ENCODE measurements around the gene GPC6. TPM values are rescaled to one million over a fixed set of nuclear protein-coding genes. Genes with fewer than 3 reads are reported as not detected.
A peak's percentile ranks its signal among the peaks of the same experiment; 100 is the strongest.

The GPC6 gene
- total RNA-seq, 6 donors from 2014 or later: 1.3 to 7.3 (median 3.4) TPM

DNA sequence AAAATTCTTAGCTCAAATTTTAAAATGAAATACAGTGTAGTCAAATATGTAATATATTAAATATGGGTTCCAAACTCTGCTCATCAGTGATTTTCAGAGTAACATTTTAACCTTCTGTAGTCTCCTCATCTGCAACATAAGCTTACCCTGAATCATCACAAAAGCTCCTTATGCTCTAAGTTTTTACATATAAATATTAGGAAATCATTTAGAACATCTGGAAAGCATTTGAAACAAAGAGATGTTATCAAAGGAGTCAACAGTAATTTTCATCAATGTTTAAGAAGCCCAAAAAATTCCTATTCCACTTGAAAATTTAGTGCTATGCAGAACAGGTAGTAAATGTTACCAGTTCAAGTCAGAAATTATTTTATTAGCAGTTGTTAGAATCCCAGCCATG is 1028.1 kb downstream of the GPC6 start:
- ATAC-seq (ENCODE audit: low FRiP score in 2 of 2) (no peak), DNase-seq (no peak)
- Histone ChIP-seq H3K27ac (no peak overlapping the region), H3K9me3 (no peaks in the 10 kb centered on the region), H3K4me3 (no peak overlapping the region), H3K27me3 (no peaks in the 10 kb centered on the region), H3K4me1 (no peaks in the 10 kb centered on the region), H3K36me3 (no peaks in the 10 kb centered on the region)
- TF ChIP-seq, protein P1, sequence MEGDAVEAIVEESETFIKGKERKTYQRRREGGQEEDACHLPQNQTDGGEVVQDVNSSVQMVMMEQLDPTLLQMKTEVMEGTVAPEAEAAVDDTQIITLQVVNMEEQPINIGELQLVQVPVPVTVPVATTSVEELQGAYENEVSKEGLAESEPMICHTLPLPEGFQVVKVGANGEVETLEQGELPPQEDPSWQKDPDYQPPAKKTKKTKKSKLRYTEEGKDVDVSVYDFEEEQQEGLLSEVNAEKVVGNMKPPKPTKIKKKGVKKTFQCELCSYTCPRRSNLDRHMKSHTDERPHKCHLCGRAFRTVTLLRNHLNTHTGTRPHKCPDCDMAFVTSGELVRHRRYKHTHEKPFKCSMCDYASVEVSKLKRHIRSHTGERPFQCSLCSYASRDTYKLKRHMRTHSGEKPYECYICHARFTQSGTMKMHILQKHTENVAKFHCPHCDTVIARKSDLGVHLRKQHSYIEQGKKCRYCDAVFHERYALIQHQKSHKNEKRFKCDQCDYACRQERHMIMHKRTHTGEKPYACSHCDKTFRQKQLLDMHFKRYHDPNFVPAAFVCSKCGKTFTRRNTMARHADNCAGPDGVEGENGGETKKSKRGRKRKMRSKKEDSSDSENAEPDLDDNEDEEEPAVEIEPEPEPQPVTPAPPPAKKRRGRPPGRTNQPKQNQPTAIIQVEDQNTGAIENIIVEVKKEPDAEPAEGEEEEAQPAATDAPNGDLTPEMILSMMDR (IDR thresholded peaks at IDR 0.05): no peak
- TF ChIP-seq POLR2A (IDR thresholded peaks at IDR 0.05): no peak
- no peak for TF ChIP-seq EP300 (IDR thresholded peaks at IDR 0.05)

DNA sequence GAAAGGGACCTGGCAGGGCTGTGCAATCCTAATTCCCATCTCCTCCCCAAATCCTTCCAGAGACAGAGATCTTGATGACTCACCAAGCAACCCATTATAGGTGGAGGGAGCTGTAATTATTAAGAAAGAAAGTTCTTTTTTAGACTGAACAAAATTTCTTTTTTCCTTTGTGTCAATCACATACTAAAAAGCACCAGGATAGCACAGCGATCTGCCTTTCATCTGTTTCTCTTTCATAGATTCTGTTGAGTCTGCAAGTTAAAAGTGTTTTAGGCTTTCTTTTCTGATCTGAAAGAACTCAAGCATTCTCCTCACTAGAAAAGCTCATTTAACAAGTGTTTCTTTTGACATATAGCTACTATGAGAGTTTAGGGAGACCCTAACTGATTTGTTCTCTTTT is 1030.1 kb downstream of the GPC6 start:
- Histone ChIP-seq H3K9me3 (no peaks in the 10 kb centered on the region), H3K36me3 (no peaks in the 10 kb centered on the region), H3K27ac (no peak overlapping the region), H3K4me1 (no peaks in the 10 kb centered on the region), H3K27me3 (no peaks in the 10 kb centered on the region), H3K4me3 (no peak overlapping the region)
- ATAC-seq (ENCODE audit: low FRiP score in 2 of 2) (no peak), DNase-seq (no peak)
- no peak for TF ChIP-seq POLR2A (IDR thresholded peaks at IDR 0.05)
- 95 to 100% methylated on average over 1 of the region's 1 CpG for WGBS, 2 donors

DNA sequence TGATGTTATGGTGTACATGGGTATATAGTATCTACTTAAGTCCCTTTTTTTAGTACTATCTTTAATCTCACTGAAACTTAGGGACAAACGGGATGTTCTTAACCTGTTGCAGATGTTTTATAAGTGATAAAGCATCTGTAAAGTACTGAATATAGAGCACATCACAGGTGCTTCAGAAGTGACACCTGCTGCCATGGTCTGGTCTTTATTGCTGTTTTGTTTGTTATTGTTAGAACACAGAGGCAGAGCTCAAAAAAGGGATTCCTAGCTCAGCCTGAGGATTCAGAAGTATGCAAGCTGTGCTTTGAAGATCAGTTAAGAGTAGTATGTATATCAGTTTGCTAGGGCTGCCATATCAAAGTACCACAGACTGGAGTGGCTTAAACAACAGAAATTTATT is 1033.4 kb downstream of the GPC6 start:
- WGBS, 2 donors: 80 to 94% methylated on average over 1 of the region's 1 CpG
- Histone ChIP-seq H3K4me3 (no peak overlapping the region), H3K36me3 (no peaks in the 10 kb centered on the region), H3K27ac (no peak overlapping the region), H3K27me3 (no peaks in the 10 kb centered on the region), H3K4me1 (no peaks in the 10 kb centered on the region), H3K9me3 (no peaks in the 10 kb centered on the region)
- no peak for TF ChIP-seq POLR2AphosphoS5 (IDR thresholded peaks at IDR 0.05)
- TF ChIP-seq EP300 (IDR thresholded peaks at IDR 0.05): no peak
- TF ChIP-seq, protein P1 (IDR thresholded peaks at IDR 0.05): no peak
- TF ChIP-seq POLR2A (IDR thresholded peaks at IDR 0.05): no peak
- DNase-seq: no peak
- no peak for ATAC-seq (ENCODE audit: low FRiP score in 2 of 2)

DNA sequence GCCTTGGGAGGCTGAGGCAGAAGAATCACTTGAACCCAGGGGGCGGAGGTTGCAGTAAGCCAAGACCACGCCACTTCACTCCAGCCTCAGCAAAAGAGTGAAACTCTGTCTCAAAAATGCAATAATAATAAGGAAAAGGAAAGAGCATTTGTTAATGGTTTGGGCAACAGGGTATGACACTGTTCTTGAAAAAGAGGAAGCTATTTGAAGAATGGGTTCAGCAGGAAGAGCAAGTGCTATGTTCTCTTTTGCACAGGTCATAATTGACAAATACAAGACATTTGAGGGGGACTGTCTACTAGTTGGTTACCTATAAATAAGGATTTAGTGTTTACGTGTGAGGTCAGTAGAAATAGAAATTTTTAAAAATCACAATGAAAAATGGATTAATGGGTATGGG is 1034.6 kb downstream of the GPC6 start:
- Histone ChIP-seq H3K36me3 (no peaks in the 10 kb centered on the region), H3K27ac (peak overlapping the region in 1 of 4 donors; percentile 35), H3K4me1 (no peaks in the 10 kb centered on the region), H3K9me3 (no peaks in the 10 kb centered on the region), H3K4me3 (no peak overlapping the region), H3K27me3 (no peaks in the 10 kb centered on the region)
- no peak for ATAC-seq (ENCODE audit: low FRiP score in 2 of 2)
- no peak for DNase-seq
- TF ChIP-seq POLR2A (IDR thresholded peaks at IDR 0.05) (no peak), EP300 (IDR thresholded peaks at IDR 0.05) (no peak), POLR2AphosphoS5 (IDR thresholded peaks at IDR 0.05) (no peak)
- TF ChIP-seq, protein P1 (IDR thresholded peaks at IDR 0.05): no peak
- 94 to 95% methylated on average over 3 of the region's 3 CpGs for WGBS, 2 donors

DNA sequence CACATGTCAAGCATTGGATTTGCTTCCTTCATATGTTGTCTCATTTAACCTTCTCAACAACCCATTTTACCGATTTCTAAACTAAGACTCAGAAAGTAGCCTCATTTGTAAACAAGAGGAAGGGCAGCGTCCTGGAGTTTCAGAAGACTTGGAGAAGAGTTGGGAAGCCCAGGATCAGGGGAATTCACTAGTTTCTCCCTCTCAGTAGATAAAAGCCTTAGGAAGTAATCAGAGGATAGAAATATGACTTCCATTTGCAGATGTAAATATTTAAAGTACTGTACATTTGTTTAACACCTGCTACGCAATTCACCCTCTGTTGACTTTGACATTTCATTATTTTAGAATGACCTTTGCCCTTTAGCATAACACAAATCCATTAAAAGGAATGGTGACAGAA is 1036.4 kb downstream of the GPC6 start:
- TF ChIP-seq POLR2A (IDR thresholded peaks at IDR 0.05) (no peak), EP300 (IDR thresholded peaks at IDR 0.05) (no peak)
- Histone ChIP-seq H3K36me3 (no peaks in the 10 kb centered on the region), H3K27me3 (no peaks in the 10 kb centered on the region), H3K9me3 (no peaks in the 10 kb centered on the region), H3K4me1 (no peaks in the 10 kb centered on the region), H3K27ac (no peak overlapping the region), H3K4me3 (no peak overlapping the region)
- no peak for ATAC-seq (ENCODE audit: low FRiP score in 2 of 2)
- no peak for DNase-seq
- WGBS, 2 donors: 66 to 76% methylated on average over 3 of the region's 3 CpGs

DNA sequence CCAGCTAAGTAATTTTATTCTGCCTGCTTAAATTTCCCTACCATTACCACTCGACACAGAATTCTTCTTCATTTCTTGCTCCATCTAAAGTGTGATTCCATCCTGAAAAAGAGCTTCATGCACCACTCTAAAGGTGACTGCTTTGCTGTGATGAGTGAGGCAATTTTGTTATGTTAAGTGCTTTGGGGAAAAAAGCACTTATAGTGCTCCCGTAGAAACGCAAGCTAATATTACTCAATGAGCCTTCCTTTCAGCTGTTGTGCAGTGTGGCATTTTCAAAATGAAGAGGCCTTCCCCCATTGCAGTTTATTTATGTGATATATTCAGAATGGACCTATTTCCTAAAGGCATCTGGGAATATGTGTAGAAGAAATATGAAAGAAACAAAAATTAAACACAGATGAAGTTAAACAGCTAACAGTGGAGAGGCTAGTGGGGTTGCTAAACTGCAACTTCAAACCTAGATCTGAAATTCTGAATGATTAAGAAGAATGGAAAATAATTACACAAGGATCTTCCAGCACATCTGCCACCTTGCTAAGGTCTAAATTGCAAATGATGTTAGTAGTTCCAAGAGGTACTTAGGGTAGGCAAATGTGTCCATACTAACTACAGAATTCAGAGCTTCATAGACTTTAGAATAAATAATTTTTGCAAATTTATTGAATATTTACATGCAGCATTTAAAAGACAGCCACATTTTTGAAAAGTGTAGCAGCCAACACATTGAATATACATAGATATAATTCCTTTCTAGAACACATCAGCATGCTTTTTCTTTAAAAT is 1041.2 kb downstream of the GPC6 start:
- TF ChIP-seq POLR2AphosphoS5 (IDR thresholded peaks at IDR 0.05): no peak
- TF ChIP-seq, protein P1 (IDR thresholded peaks at IDR 0.05): no peak
- TF ChIP-seq EP300 (IDR thresholded peaks at IDR 0.05): no peak
- TF ChIP-seq POLR2A (IDR thresholded peaks at IDR 0.05): no peak
- ATAC-seq (ENCODE audit: low FRiP score in 2 of 2): no peak
- H3K4me1 ChIP-seq: no peaks in the 10 kb centered on the region

More for the DNA sequence above, 1041.2 kb downstream of the GPC6 start:
- 67 to 75% methylated on average over 3 of the region's 3 CpGs for WGBS, 2 donors
- DNase-seq: no peak
- H3K4me3 ChIP-seq: no peak overlapping the region
- no peaks in the 10 kb centered on the region for H3K9me3 ChIP-seq
- H3K27me3 ChIP-seq: no peaks in the 10 kb centered on the region
- H3K36me3 ChIP-seq: no peaks in the 10 kb centered on the region
- no peak overlapping the region for H3K27ac ChIP-seq
